T1000 (cell line): Measurements from ENCODE around the gene IP6K3.
A peak's percentile ranks its signal among the peaks of the same experiment; 100 is the strongest.

Source experiments
- DNase-seq: peaks from one replicate; lab custom pipeline; 2025; ENCODE audit warnings: mixed read lengths; lab: John Stamatoyannopoulos, UW

IP6K3 gene

GRCh38 chr6:33777398-33778388, 31.0 kb upstream of the IP6K3 start:
- no peak for DNase-seq

GRCh38 chr6:33776764-33777163, 30.1 kb upstream of the IP6K3 start:
- no peak for DNase-seq

- no peak for DNase-seq
These were observed 29.5 kb upstream of the IP6K3 start for GRCh38 chr6:33776186-33776585.

- DNase-seq = no peak
These were observed 28.1 kb upstream of the IP6K3 start for GRCh38 chr6:33774774-33775173.

- no peak for DNase-seq
These were observed 26.3 kb upstream of the IP6K3 start for GRCh38 chr6:33772902-33773472.

GRCh38 chr6:33772082-33772830, 25.6 kb upstream of the IP6K3 start:
- DNase-seq = no peak

GRCh38 chr6:33771146-33772081, 24.7 kb upstream of the IP6K3 start:
- DNase-seq = peak; percentile 89

- no peak for DNase-seq
These were observed 24.1 kb upstream of the IP6K3 start for GRCh38 chr6:33770833-33771145.

GRCh38 chr6:33770124-33770832, 23.6 kb upstream of the IP6K3 start:
- DNase-seq = no peak

- no peak for DNase-seq
These were observed 22.6 kb upstream of the IP6K3 start for GRCh38 chr6:33769248-33769821.

- peak; percentile 72 for DNase-seq
These were observed 22.0 kb upstream of the IP6K3 start for GRCh38 chr6:33768644-33769120.

- no peak for DNase-seq
These were observed 20.5 kb upstream of the IP6K3 start for GRCh38 chr6:33766921-33767907.

GRCh38 chr6:33765368-33765767, 18.7 kb upstream of the IP6K3 start:
- DNase-seq = no peak

GRCh38 chr6:33764036-33764435, 17.3 kb upstream of the IP6K3 start:
- no peak for DNase-seq

GRCh38 chr6:33763483-33763882, 16.8 kb upstream of the IP6K3 start:
- DNase-seq = no peak

- no peak for DNase-seq
These were observed 16.0 kb upstream of the IP6K3 start for GRCh38 chr6:33762713-33763112.

GRCh38 chr6:33761922-33762629, 15.4 kb upstream of the IP6K3 start:
- peak; percentile 33 for DNase-seq

GRCh38 chr6:33761581-33761921, 14.8 kb upstream of the IP6K3 start:
- DNase-seq = no peak
